PFSK-1 (cell line): ENCODE data around the gene KLF2.

ENCODE experiments used
- FOXP2 ChIP-seq: optimal IDR thresholded peaks from 2 replicates; pipeline ENCODE3; 2011; ENCODE audit warnings: borderline replicate concordance, control low read depth, inconsistent platforms; ENCODE audit not compliant: insufficient read depth; ENCODE audit errors: extremely low read length, extremely low read depth
- POLR2AphosphoS5 ChIP-seq: IDR thresholded peaks from 2 replicates; pipeline ENCODE4 v1.6.1; 2012; ENCODE audit warnings: low read depth, mild to moderate bottlenecking, control low read depth, low read length, moderate library complexity
- REST ChIP-seq, 2 experiments: IDR thresholded peaks; 2 replicates each; pipeline versions ENCODE4 v1.6.1 to v1.8.0; 2011 to 2012; ENCODE audit warnings: low read depth in 2 of 2, low read length in 2 of 2, control low read depth in 1 of 2, inconsistent platforms in 1 of 2, mild to moderate bottlenecking in 1 of 2, moderate library complexity in 1 of 2; ENCODE audit not compliant: insufficient read depth in 1 of 2
- SIN3A ChIP-seq: IDR thresholded peaks from 2 replicates; pipeline ENCODE4 v1.6.1; 2012; ENCODE audit warnings: mild to moderate bottlenecking, low read length, moderate library complexity, borderline replicate concordance; ENCODE audit not compliant: insufficient read depth
- TAF1 ChIP-seq: IDR thresholded peaks from 2 replicates; pipeline ENCODE4 v1.6.1; 2012; ENCODE audit warnings: low read length, control low read depth, borderline replicate concordance; ENCODE audit not compliant: insufficient read depth

Gene KLF2

GRCh38 chr19:16303755-16304154 is 20.9 kb upstream of the KLF2 start:
- TF ChIP-seq FOXP2 (no peak), POLR2AphosphoS5 (no peak), REST (IDR thresholded peaks at IDR 0.05; ENCODE audit: insufficient read depth in 1 of 2, low read depth in 2 of 2, low read length in 2 of 2) (no peak), SIN3A (no peak), TAF1 (no peak)

GRCh38 chr19:16306728-16307402 is 17.8 kb upstream of the KLF2 start:
- no peak for TF ChIP-seq SIN3A
- no peak for TF ChIP-seq TAF1
- no peak for TF ChIP-seq POLR2AphosphoS5
- TF ChIP-seq REST (IDR thresholded peaks at IDR 0.05; ENCODE audit: insufficient read depth in 1 of 2, low read depth in 2 of 2, low read length in 2 of 2), result no peak
- no peak for TF ChIP-seq FOXP2

GRCh38 chr19:16308081-16308480 is 16.5 kb upstream of the KLF2 start:
- TF ChIP-seq REST (IDR thresholded peaks at IDR 0.05; ENCODE audit: insufficient read depth in 1 of 2, low read depth in 2 of 2, low read length in 2 of 2), result no peak
- TF ChIP-seq SIN3A, result no peak
- TF ChIP-seq POLR2AphosphoS5, result no peak
- no peak for TF ChIP-seq TAF1
- no peak for TF ChIP-seq FOXP2

- TF ChIP-seq SIN3A (no peak), POLR2AphosphoS5 (no peak), TAF1 (no peak), FOXP2 (no peak), REST (IDR thresholded peaks at IDR 0.05; ENCODE audit: insufficient read depth in 1 of 2, low read depth in 2 of 2, low read length in 2 of 2) (no peak)
Measured at GRCh38 chr19:16309643-16310042, 15.0 kb upstream of the KLF2 start.
